ENCODE results near the gene REG1B. TPM values are rescaled to one million over a fixed set of nuclear protein-coding genes. Genes with fewer than 3 reads are reported as not detected.

The REG1B gene
- total and polyA plus RNA-seq, 4 donors: not detected

DNA sequence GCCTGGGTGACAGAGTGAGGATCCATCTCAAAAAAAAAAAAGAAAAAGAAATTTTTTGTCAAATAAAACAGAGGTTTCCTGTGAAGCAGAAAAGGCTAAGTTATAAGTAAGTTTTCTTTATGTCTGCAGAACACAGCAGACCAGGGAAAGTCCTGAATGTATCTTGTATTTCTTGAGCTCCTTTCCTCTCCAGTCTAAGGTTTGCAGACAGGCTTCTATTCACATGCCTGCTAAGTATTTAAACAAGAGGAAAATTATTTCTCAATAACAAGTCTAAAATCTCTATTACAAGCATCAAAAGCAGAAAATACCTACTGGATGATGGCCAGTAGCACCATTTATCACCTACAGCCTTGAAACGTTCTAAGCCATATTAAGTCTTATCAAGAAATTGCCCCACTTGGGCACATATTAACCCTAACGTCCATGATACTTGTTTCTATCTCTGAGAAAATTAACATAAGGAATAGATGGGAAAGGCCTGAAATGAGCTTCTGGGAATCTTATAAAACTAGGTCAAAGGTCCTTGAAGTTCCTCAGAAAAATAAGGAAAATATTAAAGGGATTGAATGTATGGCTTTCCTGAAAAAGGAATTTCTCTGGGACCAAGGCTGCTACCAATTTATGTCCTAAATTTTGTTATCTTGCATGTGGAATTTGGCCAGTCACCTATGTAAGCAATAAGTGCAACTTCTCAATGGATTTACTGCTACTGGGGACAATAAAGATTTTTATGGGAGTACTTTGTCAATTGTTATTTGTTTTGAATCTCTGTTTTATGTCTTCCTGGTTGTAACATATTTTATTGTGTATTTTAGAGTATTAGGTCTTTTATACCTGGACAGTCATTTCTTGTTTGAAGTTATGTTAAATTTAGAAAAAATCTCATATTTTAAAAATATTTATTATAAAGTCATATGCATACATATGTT is 29.5 kb upstream of the REG1B start:
- no peaks in the 10 kb centered on the region for H3K4me1 ChIP-seq (ENCODE audit: control insufficient read depth, insufficient read depth, low read length)
- H3K27me3 ChIP-seq (ENCODE audit: control insufficient read depth, insufficient read depth, low read length): no peaks in the 10 kb centered on the region
- H3K27ac ChIP-seq (ENCODE audit: low read depth, low read length): no peak overlapping the region
- H3K36me3 ChIP-seq (ENCODE audit: control insufficient read depth, insufficient read depth, low read length): no peaks in the 10 kb centered on the region
- H3K4me3 ChIP-seq (ENCODE audit: low read depth, low read length): no peak overlapping the region
- WGBS (ENCODE audit: insufficient coverage): no CpG with 5 or more reads among the region's 2 CpGs
- no peak for DNase-seq (ENCODE audit: low read depth in 4 of 6, low spot score in 6 of 6)
- no peaks in the 10 kb centered on the region for H3K9me3 ChIP-seq (ENCODE audit: control insufficient read depth, insufficient read depth, low read length)

DNA sequence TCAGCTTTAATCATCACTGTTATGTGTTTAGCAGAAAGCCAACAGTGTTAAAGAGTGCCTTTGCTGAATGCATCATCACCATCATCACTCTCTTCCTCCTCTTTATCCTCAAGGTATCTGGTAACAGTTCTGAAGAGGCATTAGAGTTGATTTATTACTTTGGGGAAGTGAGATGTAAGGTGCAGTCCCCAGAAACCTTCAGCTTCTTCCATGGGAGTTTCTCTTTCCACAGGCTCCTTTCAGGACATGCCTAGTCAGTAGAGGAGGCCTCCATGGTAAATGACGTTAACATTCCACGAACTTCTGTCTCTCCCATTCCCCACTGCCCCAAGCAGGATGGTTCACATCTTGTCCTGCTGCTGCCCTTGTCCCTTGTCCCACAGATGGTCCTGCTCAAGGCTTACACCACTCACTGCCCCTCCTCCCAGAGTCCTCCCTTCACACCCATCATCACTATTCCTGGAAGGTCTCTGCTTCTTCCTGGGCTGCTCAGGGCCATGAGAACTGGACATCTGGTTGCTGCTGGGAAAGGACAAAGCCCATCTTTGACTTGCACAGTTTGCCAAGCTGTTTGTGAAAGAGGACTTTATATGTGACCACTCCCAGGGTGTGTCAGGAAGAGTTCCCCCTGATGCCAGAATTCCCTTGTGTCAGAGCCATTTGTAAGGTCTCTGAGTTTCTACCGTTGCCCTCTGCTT is 27.2 kb upstream of the REG1B start:
- Histone ChIP-seq H3K27ac (ENCODE audit: low read depth, low read length) (no peak overlapping the region), H3K36me3 (ENCODE audit: control insufficient read depth, insufficient read depth, low read length) (no peaks in the 10 kb centered on the region), H3K4me3 (ENCODE audit: low read depth, low read length) (no peak overlapping the region), H3K4me1 (ENCODE audit: control insufficient read depth, insufficient read depth, low read length) (no peaks in the 10 kb centered on the region), H3K9me3 (ENCODE audit: control insufficient read depth, insufficient read depth, low read length) (no peaks in the 10 kb centered on the region), H3K27me3 (ENCODE audit: control insufficient read depth, insufficient read depth, low read length) (no peaks in the 10 kb centered on the region)
- DNase-seq (ENCODE audit: low read depth in 4 of 6, low spot score in 6 of 6): no peak
- 100% methylated on average over 2 of the region's 3 CpGs for WGBS (ENCODE audit: insufficient coverage)

DNA sequence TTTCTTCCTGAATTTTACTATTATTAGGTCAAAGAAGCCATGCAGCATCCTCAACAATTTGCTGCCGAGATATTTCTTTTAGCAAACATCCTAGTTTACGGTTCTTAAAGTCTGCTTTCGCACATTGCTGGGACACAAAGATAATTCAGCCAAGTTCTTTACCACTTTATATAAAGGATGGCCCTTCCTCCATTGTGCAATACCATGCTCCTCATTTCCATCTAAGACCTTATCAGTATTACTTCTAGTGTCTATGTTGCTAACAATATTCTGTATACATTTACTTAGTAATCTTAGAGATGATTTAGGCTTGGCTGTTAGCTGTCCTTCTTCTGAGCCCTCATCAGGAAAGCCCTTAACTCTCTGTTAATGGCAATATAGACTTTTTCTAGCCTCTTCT is 24.5 kb upstream of the REG1B start:
- DNase-seq (ENCODE audit: low read depth in 4 of 6, low spot score in 6 of 6): no peak
- H3K4me1 ChIP-seq (ENCODE audit: control insufficient read depth, insufficient read depth, low read length): no peaks in the 10 kb centered on the region
- H3K27me3 ChIP-seq (ENCODE audit: control insufficient read depth, insufficient read depth, low read length): no peaks in the 10 kb centered on the region
- no peaks in the 10 kb centered on the region for H3K9me3 ChIP-seq (ENCODE audit: control insufficient read depth, insufficient read depth, low read length)
- no peak overlapping the region for H3K4me3 ChIP-seq (ENCODE audit: low read depth, low read length)
- no peak overlapping the region for H3K27ac ChIP-seq (ENCODE audit: low read depth, low read length)
- WGBS (ENCODE audit: insufficient coverage): 100% methylated on average over 3 of the region's 3 CpGs
- no peaks in the 10 kb centered on the region for H3K36me3 ChIP-seq (ENCODE audit: control insufficient read depth, insufficient read depth, low read length)

DNA sequence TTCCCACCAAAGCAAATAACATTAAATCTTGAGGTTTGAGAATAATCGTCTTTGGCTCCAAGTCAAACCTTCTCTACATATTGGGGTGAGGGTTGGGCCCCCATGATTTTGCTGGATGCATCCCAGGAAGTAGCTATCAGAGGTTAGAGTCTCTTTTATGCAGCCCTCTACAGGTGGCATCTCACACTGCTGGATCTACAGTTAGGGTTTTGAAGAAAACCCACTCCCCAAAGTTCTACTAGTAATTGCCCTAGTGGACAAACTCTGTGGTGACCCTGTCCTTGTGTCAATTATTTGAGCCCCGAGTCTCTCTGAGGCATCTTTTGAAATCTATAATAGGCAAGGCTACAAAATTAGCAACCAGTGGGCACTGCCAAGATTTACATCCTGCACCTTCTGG is 17.5 kb upstream of the REG1B start:
- Histone ChIP-seq H3K27ac (ENCODE audit: low read depth, low read length) (no peak overlapping the region), H3K36me3 (ENCODE audit: control insufficient read depth, insufficient read depth, low read length) (no peaks in the 10 kb centered on the region), H3K4me1 (ENCODE audit: control insufficient read depth, insufficient read depth, low read length) (no peaks in the 10 kb centered on the region), H3K9me3 (ENCODE audit: control insufficient read depth, insufficient read depth, low read length) (no peaks in the 10 kb centered on the region), H3K4me3 (ENCODE audit: low read depth, low read length) (no peak overlapping the region), H3K27me3 (ENCODE audit: control insufficient read depth, insufficient read depth, low read length) (no peaks in the 10 kb centered on the region)
- 100% methylated on average over 1 of the region's 2 CpGs for WGBS (ENCODE audit: insufficient coverage)
- DNase-seq (ENCODE audit: low read depth in 4 of 6, low spot score in 6 of 6): no peak

DNA sequence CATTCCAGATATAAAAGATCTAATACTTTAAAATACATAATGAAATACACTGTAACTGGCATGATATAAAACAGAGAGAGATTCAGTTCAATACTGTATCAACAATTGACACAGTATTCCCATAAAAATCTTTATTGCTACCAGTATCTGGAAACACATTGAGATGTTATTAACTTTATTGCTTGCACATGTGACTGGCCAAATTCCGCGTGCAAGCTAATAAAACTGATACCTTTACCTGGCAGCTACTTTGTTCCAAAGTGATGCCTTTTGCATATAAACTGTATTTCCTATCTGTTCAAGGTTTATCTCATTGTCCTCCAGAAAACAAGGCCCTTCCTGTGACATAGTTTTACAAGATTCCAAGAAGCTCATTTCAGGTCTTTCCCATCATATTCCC is 15.4 kb upstream of the REG1B start:
- Histone ChIP-seq H3K27me3 (ENCODE audit: control insufficient read depth, insufficient read depth, low read length) (no peaks in the 10 kb centered on the region), H3K4me3 (ENCODE audit: low read depth, low read length) (no peak overlapping the region), H3K4me1 (ENCODE audit: control insufficient read depth, insufficient read depth, low read length) (peaks cover 4% of the 10 kb centered on the region), H3K36me3 (ENCODE audit: control insufficient read depth, insufficient read depth, low read length) (no peaks in the 10 kb centered on the region), H3K9me3 (ENCODE audit: control insufficient read depth, insufficient read depth, low read length) (no peaks in the 10 kb centered on the region), H3K27ac (ENCODE audit: low read depth, low read length) (no peak overlapping the region)
- 94% methylated on average over 2 of the region's 2 CpGs for WGBS (ENCODE audit: insufficient coverage)
- no peak for DNase-seq (ENCODE audit: low read depth in 4 of 6, low spot score in 6 of 6)

DNA sequence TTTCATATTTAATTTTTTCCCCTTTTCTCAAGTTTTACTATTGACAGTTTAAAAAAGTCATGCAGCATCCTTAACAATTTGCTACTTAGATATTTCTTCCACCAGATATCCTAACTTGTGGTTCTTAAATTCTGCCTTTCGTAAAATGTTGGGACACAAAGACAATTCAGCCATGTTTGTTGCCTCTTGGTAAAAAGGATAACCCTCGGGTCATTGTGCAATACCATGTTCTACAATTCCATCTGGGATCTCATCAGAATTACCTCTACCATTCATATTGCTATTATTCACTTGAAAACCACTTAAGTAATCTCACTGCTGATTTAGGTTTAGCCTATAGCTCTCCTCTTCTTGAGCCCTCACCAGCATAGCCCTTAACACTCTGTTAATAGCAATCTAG is 13.2 kb upstream of the REG1B start:
- no peak overlapping the region for H3K27ac ChIP-seq (ENCODE audit: low read depth, low read length)
- no peaks in the 10 kb centered on the region for H3K9me3 ChIP-seq (ENCODE audit: control insufficient read depth, insufficient read depth, low read length)
- H3K27me3 ChIP-seq (ENCODE audit: control insufficient read depth, insufficient read depth, low read length): no peaks in the 10 kb centered on the region
- no peak overlapping the region for H3K4me3 ChIP-seq (ENCODE audit: low read depth, low read length)
- peaks cover 4% of the 10 kb centered on the region for H3K4me1 ChIP-seq (ENCODE audit: control insufficient read depth, insufficient read depth, low read length)
- WGBS (ENCODE audit: insufficient coverage): 94% methylated on average over 2 of the region's 2 CpGs
- no peak for DNase-seq (ENCODE audit: low read depth in 4 of 6, low spot score in 6 of 6)
- H3K36me3 ChIP-seq (ENCODE audit: control insufficient read depth, insufficient read depth, low read length): no peaks in the 10 kb centered on the region

DNA sequence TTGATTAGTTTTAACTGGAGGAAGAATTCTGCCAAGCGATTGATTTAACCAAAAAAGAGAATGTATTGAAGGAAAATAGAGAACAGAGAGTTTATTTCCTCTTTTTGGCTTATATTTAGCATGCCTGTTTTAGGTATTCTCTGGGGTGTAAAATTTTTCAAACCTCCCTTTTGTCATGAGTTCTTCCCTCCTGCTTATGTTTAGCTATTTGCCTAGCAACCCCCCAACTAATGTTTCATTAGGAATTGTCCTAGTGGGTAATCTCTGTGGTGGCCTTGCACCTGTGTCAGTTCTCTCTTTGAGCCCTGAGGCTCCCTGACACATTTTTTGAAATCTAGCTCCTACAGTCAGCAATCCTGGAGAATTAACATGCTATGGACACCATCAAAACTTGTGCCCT is 12.5 kb upstream of the REG1B start:
- H3K4me1 ChIP-seq (ENCODE audit: control insufficient read depth, insufficient read depth, low read length): peaks cover 4% of the 10 kb centered on the region
- H3K27me3 ChIP-seq (ENCODE audit: control insufficient read depth, insufficient read depth, low read length): no peaks in the 10 kb centered on the region
- H3K27ac ChIP-seq (ENCODE audit: low read depth, low read length): no peak overlapping the region
- no peak overlapping the region for H3K4me3 ChIP-seq (ENCODE audit: low read depth, low read length)
- DNase-seq (ENCODE audit: low read depth in 4 of 6, low spot score in 6 of 6): no peak
- WGBS (ENCODE audit: insufficient coverage): no CpG with 5 or more reads among the region's 1 CpG
- no peaks in the 10 kb centered on the region for H3K9me3 ChIP-seq (ENCODE audit: control insufficient read depth, insufficient read depth, low read length)
- no peaks in the 10 kb centered on the region for H3K36me3 ChIP-seq (ENCODE audit: control insufficient read depth, insufficient read depth, low read length)

DNA sequence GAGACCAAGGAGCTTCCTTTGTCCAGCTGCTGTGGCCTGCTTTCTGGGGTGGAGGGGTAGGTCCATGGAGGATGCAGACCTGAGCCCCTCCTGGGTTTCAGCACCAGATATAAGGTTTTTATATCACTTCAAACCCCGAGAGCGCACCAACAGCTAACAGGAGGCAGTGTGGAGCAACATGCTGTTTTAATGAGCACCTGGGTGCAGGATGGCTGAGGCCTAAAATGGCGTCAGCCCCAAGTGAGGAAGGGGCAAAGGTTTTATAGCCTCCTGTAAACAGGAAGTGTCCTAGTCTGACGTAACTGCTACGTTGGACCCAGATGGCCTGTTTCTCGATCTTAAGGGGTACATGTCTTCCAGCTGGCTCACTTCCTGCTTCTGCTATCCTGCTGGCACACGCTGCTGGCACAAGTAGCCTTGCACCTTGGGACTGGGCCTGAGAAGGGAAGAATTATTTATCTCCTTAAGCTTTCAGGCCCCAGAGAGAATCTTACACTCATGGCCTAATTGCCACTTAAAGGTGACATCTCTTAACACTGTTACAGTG is 11.4 kb upstream of the REG1B start:
- Histone ChIP-seq H3K27ac (ENCODE audit: low read depth, low read length) (no peak overlapping the region), H3K27me3 (ENCODE audit: control insufficient read depth, insufficient read depth, low read length) (no peaks in the 10 kb centered on the region), H3K4me1 (ENCODE audit: control insufficient read depth, insufficient read depth, low read length) (peaks cover 4% of the 10 kb centered on the region), H3K36me3 (ENCODE audit: control insufficient read depth, insufficient read depth, low read length) (no peaks in the 10 kb centered on the region), H3K4me3 (ENCODE audit: low read depth, low read length) (no peak overlapping the region), H3K9me3 (ENCODE audit: control insufficient read depth, insufficient read depth, low read length) (no peaks in the 10 kb centered on the region)
- 70% methylated on average over 6 of the region's 7 CpGs for WGBS (ENCODE audit: insufficient coverage)
- peak in 1 of 6 donors; percentile 45 for DNase-seq (ENCODE audit: low read depth in 4 of 6, low spot score in 6 of 6)

DNA sequence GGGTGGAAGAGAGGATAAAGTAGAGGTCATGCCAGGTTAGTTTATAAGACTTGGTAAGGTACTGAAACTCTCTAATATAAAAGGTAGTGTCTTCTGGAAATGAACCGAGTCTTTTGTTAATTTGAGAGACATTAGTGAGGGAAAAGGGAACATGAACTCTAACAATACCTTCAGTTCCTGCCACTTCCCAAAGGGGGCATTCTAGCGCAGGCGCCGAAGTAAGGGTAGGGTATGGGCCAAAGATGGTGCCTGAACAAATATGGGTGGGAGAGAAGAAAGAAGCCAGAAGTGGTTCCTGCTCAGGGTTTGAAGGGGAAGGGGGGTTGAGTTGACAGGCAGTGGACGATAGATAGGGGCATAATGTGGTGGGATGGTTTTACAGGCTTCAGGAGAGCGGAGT is 10.1 kb upstream of the REG1B start:
- 91% methylated on average over 6 of the region's 6 CpGs for WGBS (ENCODE audit: insufficient coverage)
- Histone ChIP-seq H3K4me1 (ENCODE audit: control insufficient read depth, insufficient read depth, low read length) (peaks cover 4% of the 10 kb centered on the region), H3K4me3 (ENCODE audit: low read depth, low read length) (no peak overlapping the region), H3K36me3 (ENCODE audit: control insufficient read depth, insufficient read depth, low read length) (no peaks in the 10 kb centered on the region), H3K27me3 (ENCODE audit: control insufficient read depth, insufficient read depth, low read length) (no peaks in the 10 kb centered on the region), H3K9me3 (ENCODE audit: control insufficient read depth, insufficient read depth, low read length) (no peaks in the 10 kb centered on the region), H3K27ac (ENCODE audit: low read depth, low read length) (no peak overlapping the region)
- no peak for DNase-seq (ENCODE audit: low read depth in 4 of 6, low spot score in 6 of 6)

All from spinal cord (tissue), 10 donors.